Ramos (cell line): ENCODE results near the gene CASP9.
"Not testable (repeated sequence)": the region's sequence is repeated elsewhere in the genome, so short reads cannot be mapped to it uniquely, and the experiment has no call there.

Source experiments
- in situ Hi-C: fragments of 300-500 bp; cut with MboI; formaldehyde crosslinking; loops from one replicate; pipeline ENCODE4 v1.14.3; 2022; ENCODE audit warnings: low sequenced_read_pairs; ENCODE audit not compliant: unreplicated experiment

Gene CASP9

DNA sequence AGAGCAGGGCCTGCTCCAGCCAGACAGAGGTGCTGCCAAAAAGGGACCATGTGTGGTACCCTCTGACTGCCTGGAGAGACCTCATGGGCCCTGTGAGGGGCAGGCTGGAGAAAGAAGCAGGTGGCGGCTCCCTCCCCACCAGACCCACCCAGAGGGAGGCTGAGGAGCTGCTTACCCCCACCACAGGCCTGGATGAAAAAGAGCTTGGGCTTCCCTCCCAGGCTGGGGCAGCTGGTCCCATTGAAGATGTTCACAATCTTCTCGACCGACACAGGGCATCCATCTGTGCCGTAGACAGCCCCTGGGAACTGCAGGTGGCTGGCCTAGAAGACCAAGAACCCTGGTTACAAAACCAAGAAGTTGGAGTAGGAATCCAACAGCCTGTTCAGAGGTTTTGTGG lies 19.6 kb downstream of the CASP9 start:
- in situ Hi-C loops, result no loop called here

- in situ Hi-C loops, result no loop called here
Observed at GRCh38 chr1:15501208-15502032, 22.6 kb downstream of the CASP9 start.

- in situ Hi-C loops, result no loop called here
Observed at GRCh38 chr1:15500184-15501178, 23.5 kb downstream of the CASP9 start.

- in situ Hi-C loops, result no loop called here
Observed at GRCh38 chr1:15493869-15494390, 30.1 kb downstream of the CASP9 start.

GRCh38 chr1:15492596-15492995 lies 31.4 kb downstream of the CASP9 start:
- in situ Hi-C loops, result no loop called here

- in situ Hi-C loops, result not testable (repeated sequence)
Observed at GRCh38 chr1:15491010-15491409, 33.0 kb downstream of the CASP9 start.

DNA sequence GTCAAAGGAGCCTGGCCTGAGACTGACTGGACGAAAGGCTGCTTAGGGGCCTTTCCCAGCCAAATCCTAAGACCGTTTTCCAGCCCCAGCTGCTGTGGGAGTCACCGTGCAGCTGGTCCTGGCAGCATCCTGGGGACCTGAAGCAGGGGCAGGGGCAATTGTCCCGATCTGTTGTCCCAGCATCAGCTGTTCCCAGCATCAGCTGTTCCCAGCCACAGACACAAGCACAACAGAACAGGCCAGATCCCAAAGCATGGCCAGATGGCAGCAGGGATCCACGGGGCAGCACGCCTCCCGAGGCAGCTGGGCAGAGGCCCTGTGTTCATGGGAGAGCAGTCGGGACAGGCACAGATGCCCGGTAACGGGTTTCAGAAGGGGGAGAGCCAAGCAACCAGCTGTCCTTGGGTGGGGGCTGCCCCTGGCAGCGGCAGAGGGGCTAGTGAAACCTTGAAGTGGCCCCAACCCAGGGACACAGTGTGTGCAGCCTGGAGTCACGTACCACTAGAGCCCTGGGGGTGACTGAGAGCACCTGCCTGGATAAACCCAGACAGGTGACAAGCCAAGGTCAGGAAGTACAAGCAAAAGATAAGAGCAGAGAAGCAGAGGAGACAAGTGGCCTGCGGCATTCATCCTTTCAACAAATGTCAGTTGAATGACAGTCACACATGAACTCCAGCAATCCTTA lies 34.8 kb downstream of the CASP9 start:
- in situ Hi-C loops, result no loop called here

DNA sequence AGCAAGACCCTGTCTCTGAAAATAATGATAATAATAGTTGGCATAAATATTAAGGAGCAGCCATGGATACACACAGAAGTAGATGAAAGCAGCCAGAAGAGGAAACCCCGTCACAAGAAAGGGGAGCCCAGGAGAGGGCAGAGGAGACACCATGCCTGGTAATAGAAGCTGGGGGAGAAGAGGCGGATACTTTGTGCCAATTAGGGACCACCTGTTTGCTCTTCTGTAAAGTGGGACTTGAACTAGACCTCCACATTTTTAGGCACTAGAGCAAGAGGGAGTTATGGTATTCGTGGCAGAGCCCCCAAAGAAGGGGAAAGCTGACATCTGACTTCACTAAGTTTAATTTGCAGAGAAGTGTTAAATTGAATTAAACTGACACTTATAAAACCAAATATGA lies 35.6 kb downstream of the CASP9 start:
- in situ Hi-C loops, result no loop called here

DNA sequence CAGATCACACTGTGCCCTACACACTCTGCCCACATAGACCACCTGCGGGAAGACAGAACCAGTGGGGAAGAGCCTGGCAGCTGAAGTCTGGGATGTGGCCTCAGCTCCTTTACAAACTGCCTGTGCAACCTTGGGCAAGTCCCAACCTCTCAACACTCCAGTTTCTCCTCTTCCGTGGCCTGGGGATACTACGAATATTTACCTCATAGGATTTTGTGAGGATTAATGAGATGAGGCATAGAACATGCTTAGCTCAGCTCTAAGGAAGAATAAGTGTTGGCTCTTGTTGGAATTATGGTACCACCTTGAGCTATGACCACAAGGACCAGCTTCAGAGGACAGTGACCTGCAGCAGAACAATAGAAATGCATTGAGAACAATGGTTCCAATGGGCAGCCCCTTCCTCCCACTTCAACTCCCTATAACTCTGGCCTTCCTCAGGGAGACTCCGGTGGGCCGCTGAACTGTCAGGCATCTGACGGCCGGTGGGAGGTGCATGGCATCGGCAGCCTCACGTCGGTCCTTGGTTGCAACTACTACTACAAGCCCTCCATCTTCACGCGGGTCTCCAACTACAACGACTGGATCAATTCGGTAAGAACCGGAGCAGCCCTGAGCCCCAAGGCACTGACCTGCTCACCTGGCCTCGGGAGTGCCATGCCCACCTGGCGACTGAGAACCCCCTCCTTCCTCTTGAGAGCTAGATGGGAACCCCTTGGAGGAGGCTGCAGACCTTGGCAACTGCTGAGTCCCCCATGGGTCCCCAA lies 37.0 kb downstream of the CASP9 start:
- in situ Hi-C loops, result not testable (repeated sequence)

DNA sequence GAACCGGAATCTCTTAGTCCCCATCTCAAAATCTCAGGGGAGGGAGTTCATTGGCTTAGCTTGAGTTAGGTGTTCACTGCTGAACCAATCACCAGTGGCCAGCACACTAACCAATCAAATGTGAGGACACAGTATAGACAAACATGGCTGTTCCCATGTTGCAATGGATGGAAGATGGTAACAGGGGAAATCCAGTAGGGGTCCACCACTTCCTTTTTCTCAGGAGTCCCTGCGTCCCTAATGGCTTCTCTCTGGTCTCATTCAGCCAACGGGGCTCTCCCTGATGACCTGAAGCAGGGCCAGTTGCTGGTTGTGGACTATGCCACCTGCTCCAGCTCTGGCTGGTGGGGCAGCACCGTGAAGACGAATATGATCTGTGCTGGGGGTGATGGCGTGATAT lies 38.4 kb downstream of the CASP9 start:
- in situ Hi-C loops, result no loop called here

GRCh38 chr1:15484443-15484842 lies 39.6 kb downstream of the CASP9 start:
- in situ Hi-C loops, result not testable (repeated sequence)

- in situ Hi-C loops, result no loop called here
Observed at GRCh38 chr1:15483971-15484370, 40.0 kb downstream of the CASP9 start.

- in situ Hi-C loops, result not testable (repeated sequence)
Observed at GRCh38 chr1:15482983-15483543, 41.0 kb downstream of the CASP9 start.

DNA sequence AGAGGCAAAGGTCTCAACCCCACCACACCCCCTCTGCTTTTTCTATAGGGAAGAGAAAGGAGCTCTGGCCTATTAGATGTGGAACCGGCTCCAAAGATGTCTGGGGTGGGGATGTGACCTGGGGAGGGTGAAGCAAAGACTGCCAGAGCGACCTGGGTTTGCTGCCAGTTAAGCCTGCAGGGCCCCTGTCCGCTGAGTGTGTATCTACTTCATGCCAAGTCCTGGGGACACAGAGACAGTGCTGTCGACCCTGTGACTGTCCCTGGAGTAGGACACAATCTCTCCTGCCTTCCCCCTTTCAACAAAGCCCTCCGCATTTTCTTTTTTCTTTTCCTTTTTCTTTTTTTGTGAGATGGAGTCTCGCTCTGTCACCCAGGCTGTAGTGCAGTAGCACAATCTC lies 41.6 kb downstream of the CASP9 start:
- in situ Hi-C loops, result not testable (repeated sequence)

GRCh38 chr1:15479654-15480347 lies 44.2 kb downstream of the CASP9 start:
- in situ Hi-C loops, result no loop called here

DNA sequence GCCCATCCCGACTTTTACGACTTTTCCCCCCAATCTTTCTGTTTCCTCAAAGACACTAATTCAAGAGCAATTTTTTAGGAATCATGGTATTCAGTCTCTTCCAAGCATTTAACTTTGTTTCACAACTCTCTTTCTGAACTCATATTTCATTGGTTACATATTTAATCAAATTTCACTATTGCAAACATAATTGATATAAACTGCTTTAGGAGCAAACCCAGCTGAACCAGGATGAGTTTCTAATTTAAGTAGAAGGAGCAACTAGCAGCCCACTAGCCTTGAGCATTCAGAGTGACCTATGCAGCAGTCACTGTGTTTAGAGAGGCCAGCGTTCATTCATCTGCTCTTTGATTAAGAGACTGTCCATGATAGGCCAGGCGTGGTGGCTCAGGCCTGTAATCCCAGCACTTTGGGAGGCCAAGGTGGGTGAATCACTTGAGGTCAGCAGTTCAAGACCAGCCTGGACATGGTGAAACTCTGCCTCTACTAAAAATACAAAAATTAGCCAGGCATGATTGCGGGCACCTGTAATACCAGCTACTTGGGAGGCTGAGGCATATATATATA lies 46.3 kb downstream of the CASP9 start:
- in situ Hi-C loops, result no loop called here

GRCh38 chr1:15476927-15477326 lies 47.1 kb downstream of the CASP9 start:
- in situ Hi-C loops, result no loop called here

GRCh38 chr1:15475752-15476314 lies 48.2 kb downstream of the CASP9 start, which contains the start of gene CELA2B:
TSS of gene CELA2B (plus strand) at chr1:15476104. CDS start at chr1:15476126, 22 bp downstream.
- in situ Hi-C loops, result no loop called here
